NCI-H146 (cell line): ENCODE results near the gene ALOX5AP.

ENCODE experiments used
- DNase-seq: peaks from one replicate; lab custom pipeline; 2025; lab: John Stamatoyannopoulos, UW

ALOX5AP gene

GRCh38 chr13:30797847-30798535 lies 62.6 kb downstream of the ALOX5AP start:
- no peak for DNase-seq

GRCh38 chr13:30798776-30799355 lies 63.5 kb downstream of the ALOX5AP start:
- no peak for DNase-seq

- DNase-seq = no peak
Observed at GRCh38 chr13:30799356-30799824, 64.0 kb downstream of the ALOX5AP start.

GRCh38 chr13:30800107-30800506 lies 64.8 kb downstream of the ALOX5AP start:
- DNase-seq = no peak

- DNase-seq = no peak
Observed at GRCh38 chr13:30802501-30802900, 67.2 kb downstream of the ALOX5AP start.

- DNase-seq = peak; percentile 61
Observed at GRCh38 chr13:30802953-30803478, 67.7 kb downstream of the ALOX5AP start.

GRCh38 chr13:30803749-30804148 lies 68.4 kb downstream of the ALOX5AP start:
- no peak for DNase-seq

- DNase-seq = no peak
Observed at GRCh38 chr13:30804474-30804873, 69.1 kb downstream of the ALOX5AP start.

- DNase-seq = no peak
Observed at GRCh38 chr13:30805132-30805537, 69.8 kb downstream of the ALOX5AP start.

- DNase-seq = no peak
Observed at GRCh38 chr13:30805603-30806011, 70.3 kb downstream of the ALOX5AP start.

GRCh38 chr13:30806784-30807183 lies 71.4 kb downstream of the ALOX5AP start:
- DNase-seq = no peak

- DNase-seq = no peak
Observed at GRCh38 chr13:30807392-30807791, 72.0 kb downstream of the ALOX5AP start.

- DNase-seq = no peak
Observed at GRCh38 chr13:30808600-30808999, 73.3 kb downstream of the ALOX5AP start.

GRCh38 chr13:30809787-30810186 lies 74.4 kb downstream of the ALOX5AP start:
- DNase-seq = no peak

- no peak for DNase-seq
Observed at GRCh38 chr13:30810261-30810701, 74.9 kb downstream of the ALOX5AP start.

- DNase-seq = no peak
Observed at GRCh38 chr13:30810801-30811200, 75.5 kb downstream of the ALOX5AP start.
